ENCODE results near the gene TMEM37. TPM values are rescaled to one million over a fixed set of nuclear protein-coding genes. Genes with fewer than 3 reads are reported as not detected.

The TMEM37 gene
- total and polyA plus RNA-seq, 2 experiments from 2014 or later, result 52.6 to 123 TPM

- peaks cover 18% of the 10 kb centered on the region for H3K4me1 ChIP-seq (ENCODE audit: insufficient read depth)
- H3K36me3 ChIP-seq (replicated peaks; ENCODE audit: insufficient read depth, low read depth), result no peaks in the 10 kb centered on the region
- 94% methylated on average over 4 of the region's 4 CpGs for WGBS (ENCODE audit: low lambda C conversion rate, missing lambda C conversion rate)
- no peaks in the 10 kb centered on the region for H3K9me2 ChIP-seq (replicated peaks; ENCODE audit: insufficient read depth)
- no peak for TF ChIP-seq EZH2phosphoT487 (IDR thresholded peaks at IDR 0.05; ENCODE audit: low read depth, severe bottlenecking, unreplicated experiment)
- no peak for TF ChIP-seq CTCF (IDR thresholded peaks at IDR 0.05; ENCODE audit: poor library complexity)
- TF ChIP-seq EZH2 (IDR thresholded peaks at IDR 0.05; ENCODE audit: borderline replicate concordance), result no peak
- no peaks in the 10 kb centered on the region for H4K20me1 ChIP-seq (ENCODE audit: insufficient read depth, poor library complexity, severe bottlenecking)
- no peak overlapping the region for H3K27ac ChIP-seq
- no peaks in the 10 kb centered on the region for H3K9me3 ChIP-seq (ENCODE audit: low read depth)
- no peak overlapping the region for H3K4me3 ChIP-seq
- H3K4me2 ChIP-seq, result no peak overlapping the region
- no peak overlapping the region for H2AFZ ChIP-seq
- no peak for DNase-seq (ENCODE audit: low spot score)
- no peaks in the 10 kb centered on the region for H3K27me3 ChIP-seq
- H3K79me2 ChIP-seq, result no peaks in the 10 kb centered on the region
Observed at GRCh38 chr2:119416299-119416923, 15.2 kb upstream of the TMEM37 start.

GRCh38 chr2:119417908-119418307, 13.7 kb upstream of the TMEM37 start:
- Histone ChIP-seq H3K27me3 (no peaks in the 10 kb centered on the region), H3K9me3 (ENCODE audit: low read depth) (no peaks in the 10 kb centered on the region), H3K36me3 (replicated peaks; ENCODE audit: insufficient read depth, low read depth) (no peaks in the 10 kb centered on the region), H3K9me2 (replicated peaks; ENCODE audit: insufficient read depth) (no peaks in the 10 kb centered on the region), H3K4me1 (ENCODE audit: insufficient read depth) (peaks cover 27% of the 10 kb centered on the region), H2AFZ (no peak overlapping the region), H4K20me1 (ENCODE audit: insufficient read depth, poor library complexity, severe bottlenecking) (no peaks in the 10 kb centered on the region), H3K4me3 (no peak overlapping the region), H3K27ac (peak overlapping the region; percentile 0), H3K4me2 (no peak overlapping the region), H3K79me2 (no peaks in the 10 kb centered on the region)
- 84% methylated on average over 6 of the region's 6 CpGs for WGBS (ENCODE audit: low lambda C conversion rate, missing lambda C conversion rate)
- no peak for TF ChIP-seq EZH2phosphoT487 (IDR thresholded peaks at IDR 0.05; ENCODE audit: low read depth, severe bottlenecking, unreplicated experiment)
- no peak for TF ChIP-seq CTCF (IDR thresholded peaks at IDR 0.05; ENCODE audit: poor library complexity)
- TF ChIP-seq EZH2 (IDR thresholded peaks at IDR 0.05; ENCODE audit: borderline replicate concordance), result no peak
- no peak for DNase-seq (ENCODE audit: low spot score)

- H3K36me3 ChIP-seq (replicated peaks; ENCODE audit: insufficient read depth, low read depth), result no peaks in the 10 kb centered on the region
- H3K79me2 ChIP-seq, result no peaks in the 10 kb centered on the region
- no peak overlapping the region for H2AFZ ChIP-seq
- no peak for DNase-seq (ENCODE audit: low spot score)
- no peaks in the 10 kb centered on the region for H4K20me1 ChIP-seq (ENCODE audit: insufficient read depth, poor library complexity, severe bottlenecking)
- no peaks in the 10 kb centered on the region for H3K27me3 ChIP-seq
- H3K4me2 ChIP-seq, result no peak overlapping the region
- no peaks in the 10 kb centered on the region for H3K9me2 ChIP-seq (replicated peaks; ENCODE audit: insufficient read depth)
- H3K27ac ChIP-seq, result peak overlapping the region; percentile 99
- no peak overlapping the region for H3K4me3 ChIP-seq
- peaks cover 39% of the 10 kb centered on the region for H3K4me1 ChIP-seq (ENCODE audit: insufficient read depth)
- WGBS (ENCODE audit: low lambda C conversion rate, missing lambda C conversion rate), result 84% methylated on average over 1 of the region's 1 CpG
- TF ChIP-seq EZH2 (IDR thresholded peaks at IDR 0.05; ENCODE audit: borderline replicate concordance), result no peak
- no peak for TF ChIP-seq CTCF (IDR thresholded peaks at IDR 0.05; ENCODE audit: poor library complexity)
- no peak for TF ChIP-seq EZH2phosphoT487 (IDR thresholded peaks at IDR 0.05; ENCODE audit: low read depth, severe bottlenecking, unreplicated experiment)
- H3K9me3 ChIP-seq (ENCODE audit: low read depth), result no peaks in the 10 kb centered on the region
Observed at GRCh38 chr2:119419065-119419464, 12.6 kb upstream of the TMEM37 start.
